K562 (cell line): ENCODE results near the gene TMSB15C. TPM values are rescaled to one million over a fixed set of nuclear protein-coding genes. Genes with fewer than 3 reads are reported as not detected.

Source experiments
- ATAC-seq: fragments of 200-7000 bp; cut with Tn5 transposase; 3 replicates; pipeline ENCODE4 v1.9.1; 2020; ENCODE audit warnings: moderate library complexity
- BruUV-seq: library from RNA; stranded (reverse); fragments of 400-500 nt; replicated peaks from 2 replicates; lab custom pipeline; 2021; lab: Mats Ljungman, UMichigan
- CTCF ChIA-PET: fragments of 300-600 bp; formaldehyde crosslinking; extraction: SDS; loops from one replicate; lab custom pipeline; 2021; ENCODE audit warnings: low intra/inter-chr PET ratio; lab: Yijun Ruan, JAX
- POLR2A ChIA-PET: fragments of 300-600, 350-650 bp; sonication (Branson Sonifier 250); formaldehyde crosslinking; extraction: SDS; loops from one replicate; lab custom pipeline; 2021; ENCODE audit warnings: antibody characterized with exemption, inconsistent platforms; lab: Yijun Ruan, JAX
- DNase-seq, 4 experiments: peaks; one replicate each; pipeline versions ENCODE4 v3.0.0 to v3.0.0-alpha.2; 2011 to 2018; ENCODE audit warnings: low spot score in 3 of 4, mixed read lengths in 3 of 4; ENCODE audit errors: extremely low read depth in 1 of 4
- FAIRE-seq: peaks from 2 replicates; lab custom pipeline; 2011; peaks lifted over from hg19 to GRCh38; lab: Jason Lieb, UNC
- H2AFZ ChIP-seq: 2 replicates; pipeline ENCODE4 v1.6.0; 2011; ENCODE audit warnings: low read depth, low read length, control low read depth, inconsistent platforms
- H3K27ac ChIP-seq: fragments of 200-600 bp; 3 replicates; pipeline ENCODE4 v1.8.0; 2011; ENCODE audit warnings: low read depth, mild to moderate bottlenecking, control low read depth, inconsistent platforms, low read length, moderate library complexity, mixed read lengths; ENCODE audit errors: extremely low read depth
- H3K27me3 ChIP-seq, 2 experiments: fragments of 300-600 bp in 1 of 2; 2 replicates in 1 of 2; 3 replicates in 1 of 2; pipeline versions ENCODE4 v1.6.0 to v1.8.0; 2011; ENCODE audit warnings: inconsistent platforms in 2 of 2, low read length in 2 of 2, mild to moderate bottlenecking in 1 of 2, mixed read lengths in 1 of 2, moderate library complexity in 1 of 2; ENCODE audit not compliant: control insufficient read depth in 2 of 2, insufficient read depth in 2 of 2
- H3K36me3 ChIP-seq: fragments of 300-600 bp; 3 replicates; pipeline ENCODE4 v1.8.0; 2011; ENCODE audit warnings: mild to moderate bottlenecking, low read length, inconsistent platforms; ENCODE audit not compliant: control insufficient read depth, insufficient read depth
- H3K4me1 ChIP-seq, 2 experiments: fragments of 200-600 bp in 1 of 2; replicated peaks in 1 of 2; 2 replicates in 1 of 2; 3 replicates in 1 of 2; pipeline versions ENCODE4 v1.5.1 to v1.8.0; 2011; ENCODE audit warnings: inconsistent platforms in 2 of 2, low read length in 2 of 2, mild to moderate bottlenecking in 1 of 2, mixed read lengths in 1 of 2, moderate library complexity in 1 of 2; ENCODE audit not compliant: control insufficient read depth in 2 of 2, insufficient read depth in 2 of 2
- H3K4me2 ChIP-seq: 2 replicates; pipeline ENCODE4 v1.6.1; 2011; ENCODE audit warnings: low read length, control low read depth, inconsistent platforms, mixed read lengths; ENCODE audit not compliant: insufficient read depth
- H3K4me3 ChIP-seq: fragments of 200-600 bp; sonication (generic), shearing (Covaris generic); 2 replicates; pipeline ENCODE4 v1.5.1; 2016; ENCODE audit warnings: control low read depth, inconsistent platforms
- H3K79me2 ChIP-seq: fragments of 200-600 bp; 3 replicates; pipeline ENCODE4 v1.8.0; 2011; ENCODE audit warnings: low read length, inconsistent platforms; ENCODE audit not compliant: control insufficient read depth, insufficient read depth
- H3K9ac ChIP-seq, 2 experiments: 2 replicates each; pipeline versions ENCODE4 v1.6.0 to v1.6.1; 2011; ENCODE audit warnings: low read depth in 2 of 2, low read length in 2 of 2, control low read depth in 1 of 2, inconsistent platforms in 1 of 2, mild to moderate bottlenecking in 1 of 2, mixed read lengths in 1 of 2; ENCODE audit not compliant: insufficient read depth in 1 of 2
- H3K9me1 ChIP-seq: one replicate; pipeline ENCODE4 v1.6.0; 2011; ENCODE audit warnings: inconsistent platforms, mild to moderate bottlenecking, low read length, moderate library complexity; ENCODE audit not compliant: control insufficient read depth, insufficient read depth
- H3K9me3 ChIP-seq: replicated peaks from 2 replicates; pipeline ENCODE4 v1.5.1; 2011; ENCODE audit warnings: low read depth, low read length, inconsistent platforms; ENCODE audit not compliant: control insufficient read depth, insufficient read depth
- H4K20me1 ChIP-seq: replicated peaks from 2 replicates; pipeline ENCODE4 v1.6.1; 2011; ENCODE audit warnings: low read length, inconsistent platforms, mixed read lengths; ENCODE audit not compliant: control insufficient read depth, insufficient read depth
- CBX3 ChIP-seq, 2 experiments: IDR thresholded peaks; 1 replicate in 1 of 2; 2 replicates in 1 of 2; pipeline ENCODE4 v1.6.1; 2012; ENCODE audit warnings: inconsistent platforms in 2 of 2, low read length in 2 of 2, borderline replicate concordance in 1 of 2, control low read depth in 1 of 2
- CEBPB ChIP-seq: fragments of 450-650 bp; IDR thresholded peaks from 2 replicates; pipeline ENCODE4 v1.6.1; 2016; ENCODE audit warnings: missing genetic modification characterization, missing compliant biosample characterization
- CEBPG ChIP-seq, 3 experiments: fragments of 200-800 bp in 1 of 3; sonication (Bioruptor generic) in 1 of 3; sonication (generic) in 1 of 3; formaldehyde crosslinking in 1 of 3; IDR thresholded peaks in 2 of 3; conservative IDR thresholded peaks in 1 of 3; 2 replicates each; pipeline versions ENCODE4 v1.6.1 to v1.8.0; 2016 to 2022; ENCODE audit warnings: missing compliant biosample characterization in 2 of 3, missing genetic modification characterization in 2 of 3, mild to moderate bottlenecking in 1 of 3, missing genetic modification reagents in 1 of 3
- ID3 ChIP-seq, 2 experiments: fragments of 250-450 bp in 1 of 2; fragments of 450-650 bp in 1 of 2; sonication (Bioruptor Pico) in 1 of 2; IDR thresholded peaks; 2 replicates each; pipeline versions ENCODE4 v1.6.1 to v1.8.0; 2016 to 2021; ENCODE audit warnings: mild to moderate bottlenecking in 2 of 2, moderate library complexity in 2 of 2, missing compliant biosample characterization in 1 of 2, missing genetic modification characterization in 1 of 2
- KAT7 ChIP-seq: sonication (generic); formaldehyde crosslinking; IDR thresholded peaks from 2 replicates; pipeline ENCODE4 v1.8.0; 2022; ENCODE audit warnings: missing genetic modification reagents, mild to moderate bottlenecking, borderline replicate concordance
- NCOA4 ChIP-seq: fragments of 450-650 bp; IDR thresholded peaks from 2 replicates; pipeline ENCODE4 v1.6.1; 2018; ENCODE audit warnings: mild to moderate bottlenecking; ENCODE audit not compliant: partially characterized antibody
- NONO ChIP-seq, 2 experiments: fragments of 200-400 bp in 1 of 2; fragments of 450-650 bp in 1 of 2; formaldehyde crosslinking in 1 of 2; IDR thresholded peaks; 2 replicates each; pipeline ENCODE4 v1.6.1; 2017; ENCODE audit warnings: low read depth in 2 of 2, mild to moderate bottlenecking in 2 of 2, moderate library complexity in 2 of 2, low read length in 1 of 2
- PHF21A ChIP-seq: fragments of 450-650 bp; IDR thresholded peaks from 2 replicates; pipeline ENCODE4 v1.6.1; 2017; ENCODE audit warnings: low read depth, borderline replicate concordance
- TCF7L2 ChIP-seq: fragments of 150-350 bp; IDR thresholded peaks from 2 replicates; pipeline ENCODE4 v1.6.1; 2016; ENCODE audit warnings: low read depth, mild to moderate bottlenecking, low read length, moderate library complexity
- ZSCAN29 ChIP-seq: fragments of 450-650 bp; IDR thresholded peaks from 2 replicates; pipeline ENCODE4 v1.6.1; 2017
- WGBS: fragments of 100-300 bp; shearing (Covaris generic); methylation state at CpG from one replicate; pipeline ENCODE4 v1.1.6; 2016; ENCODE audit warnings: low coverage, mixed read lengths; ENCODE audit not compliant: insufficient coverage; ENCODE audit errors: missing lambda C conversion rate; 5-methylcytosine and 5-hydroxymethylcytosine counted together
- in situ Hi-C: fragments of 300-500 bp; cut with MboI; formaldehyde crosslinking; loops from 4 replicates; pipeline ENCODE4 v1.15.0; 2018; ENCODE audit warnings: inconsistent platforms, mixed read lengths
- intact Hi-C: fragments of 100-400 bp; cut with micrococcal nuclease; formaldehyde crosslinking; loops from 2 replicates; pipeline ENCODE4 v1.14.2; 2022
- polyA plus RNA-seq, 8 experiments: library from polyadenylated mRNA; depleted of rRNA in 4 of 8; stranded (reverse) in 5 of 8; unstranded in 3 of 8; fragments of >200 nt; fragmentation: Nextera tagmentation in 2 of 8; fragmentation: Illumina TruSeq in 1 of 8; extraction: Ambion mirVana in 2 of 8; extraction: Trizol in 1 of 8; gene quantifications; 2 replicates each; pipeline versions ENCODE4 v1.2.1 to v1.2.3, GENCODE V29; 2011 to 2014; ENCODE audit warnings: inconsistent platforms in 1 of 8, missing spikeins in 1 of 8
- total RNA-seq, 7 experiments: library from RNA; depleted of rRNA in 6 of 7; stranded (reverse); fragments of >200 nt in 6 of 7; fragmentation: Illumina TruSeq in 2 of 7; extraction: Trizol in 2 of 7; gene quantifications; 2 replicates each; pipeline versions ENCODE4 v1.2.1 to v1.2.3, GENCODE V29; 2011 to 2021; ENCODE audit warnings: low replicate concordance in 1 of 7
- TF ChIP-seq, protein P1 (sequence below): sonication (generic); formaldehyde crosslinking; IDR thresholded peaks from 2 replicates; pipeline ENCODE4 v1.9.0; 2022; ENCODE audit warnings: mild to moderate bottlenecking, missing genetic modification reagents
- TF ChIP-seq, protein P2 (sequence below), 2 experiments: fragments of 450-650 bp in 1 of 2; sonication (generic) in 1 of 2; formaldehyde crosslinking in 1 of 2; IDR thresholded peaks in 1 of 2; conservative IDR thresholded peaks in 1 of 2; 2 replicates each; pipeline versions ENCODE4 v1.6.1 to v1.8.1; 2016 to 2023; ENCODE audit warnings: mild to moderate bottlenecking in 2 of 2, moderate library complexity in 2 of 2, inconsistent platforms in 1 of 2, missing genetic modification reagents in 1 of 2
- TF ChIP-seq, protein P3 (sequence below): sonication (generic); formaldehyde crosslinking; IDR thresholded peaks from 2 replicates; pipeline ENCODE4 v1.8.0; 2023; ENCODE audit warnings: mild to moderate bottlenecking, missing genetic modification reagents

TMSB15C gene
- total and polyA plus RNA-seq, 9 of the 15 experiments (the other 6 are each of a cell fraction or from before 2014, with no cell fraction given) = 0.03 TPM; not detected in 8

GRCh38 chrX:104047171-104047570 lies 28.9 kb downstream of the TMSB15C start (continued):
- TF ChIP-seq CBX3 (IDR thresholded peaks at IDR 0.05; ENCODE audit: borderline replicate concordance in 1 of 2, low read length in 2 of 2) (no peak), NONO (IDR thresholded peaks at IDR 0.05; ENCODE audit: low read depth in 2 of 2, low read length in 1 of 2) (no peak), KAT7 (CRISPR knock-in tag) (no peak)
- TF ChIP-seq, all 486 proteins: peak for 0

DNA sequence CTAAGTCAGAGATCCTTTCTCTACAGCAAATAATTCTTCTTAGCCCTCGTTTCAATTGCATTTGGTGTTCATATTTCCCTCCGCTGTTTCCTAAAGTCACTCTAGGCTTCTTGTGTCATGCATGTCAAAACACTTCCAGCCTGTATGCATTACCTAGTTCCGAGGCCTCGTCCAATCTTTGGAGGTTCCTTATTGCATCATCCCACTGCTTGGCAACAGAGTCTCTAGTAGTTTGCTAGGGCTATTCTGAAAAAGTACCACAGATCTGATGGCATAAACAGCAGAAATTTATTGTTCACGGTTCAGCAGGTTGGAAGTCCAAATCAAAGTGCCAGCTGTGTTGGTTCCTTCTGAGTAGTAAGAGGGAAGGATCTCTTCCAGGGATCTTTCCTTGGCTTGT lies 30.4 kb downstream of the TMSB15C start:
- Histone ChIP-seq H2AFZ (no peak overlapping the region), H3K4me3 (no peak overlapping the region), H3K27ac (no peak overlapping the region), H3K9me1 (no peaks in the 10 kb centered on the region), H3K9me3 (no peaks in the 10 kb centered on the region), H3K79me2 (no peaks in the 10 kb centered on the region), H4K20me1 (no peaks in the 10 kb centered on the region), H3K4me1 (no peaks in the 10 kb centered on the region; a peak in 1 of 5 replicates), H3K9ac (no peak overlapping the region), H3K36me3 (no peaks in the 10 kb centered on the region), H3K4me2 (no peak overlapping the region), H3K27me3 (peaks cover 0 to 13% of the 10 kb centered on the region in 2 experiments; a peak in 2 of 5 replicates)
- BruUV-seq = no TSS peak
- intact Hi-C loops = no loop called here
- ChIA-PET CTCF (no interaction called here), POLR2A (no interaction called here)
- in situ Hi-C loops = no loop called here
- 1% methylated on average over 5 of the region's 5 CpGs for WGBS
- DNase-seq (no peak), ATAC-seq (no peak), FAIRE-seq (no peak)
- TF ChIP-seq PHF21A = no peak
- TF ChIP-seq CEBPB = 0 out of 2 replicates have a peak, but pooled peaks have one; percentile 14
- TF ChIP-seq TCF7L2 = no peak
- no peak for TF ChIP-seq NCOA4
- TF ChIP-seq ZSCAN29 = no peak
- TF ChIP-seq, protein P1, sequence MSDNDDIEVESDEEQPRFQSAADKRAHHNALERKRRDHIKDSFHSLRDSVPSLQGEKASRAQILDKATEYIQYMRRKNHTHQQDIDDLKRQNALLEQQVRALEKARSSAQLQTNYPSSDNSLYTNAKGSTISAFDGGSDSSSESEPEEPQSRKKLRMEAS (CRISPR knock-in tag) = no peak
- TF ChIP-seq, protein P2, sequence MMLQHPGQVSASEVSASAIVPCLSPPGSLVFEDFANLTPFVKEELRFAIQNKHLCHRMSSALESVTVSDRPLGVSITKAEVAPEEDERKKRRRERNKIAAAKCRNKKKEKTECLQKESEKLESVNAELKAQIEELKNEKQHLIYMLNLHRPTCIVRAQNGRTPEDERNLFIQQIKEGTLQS (IDR thresholded peaks at IDR 0.05) = peak; percentile 53; the same call in 1 of the 2 replicates
- TF ChIP-seq, protein P2 (CRISPR knock-in tag; conservative IDR thresholded peaks at IDR 0.05) = no peak
- TF ChIP-seq CEBPG (CRISPR knock-in tag; IDR thresholded peaks at IDR 0.05) = no peak; the same call in 1 of the 2 replicates
- peak; percentile 40 to 44; a peak in 2 of 4 replicates for TF ChIP-seq CEBPG (tag; conservative IDR thresholded peaks at IDR 0.05 in 1 of 2, IDR thresholded peaks at IDR 0.05 in 1 of 2)
- TF ChIP-seq, protein P3, sequence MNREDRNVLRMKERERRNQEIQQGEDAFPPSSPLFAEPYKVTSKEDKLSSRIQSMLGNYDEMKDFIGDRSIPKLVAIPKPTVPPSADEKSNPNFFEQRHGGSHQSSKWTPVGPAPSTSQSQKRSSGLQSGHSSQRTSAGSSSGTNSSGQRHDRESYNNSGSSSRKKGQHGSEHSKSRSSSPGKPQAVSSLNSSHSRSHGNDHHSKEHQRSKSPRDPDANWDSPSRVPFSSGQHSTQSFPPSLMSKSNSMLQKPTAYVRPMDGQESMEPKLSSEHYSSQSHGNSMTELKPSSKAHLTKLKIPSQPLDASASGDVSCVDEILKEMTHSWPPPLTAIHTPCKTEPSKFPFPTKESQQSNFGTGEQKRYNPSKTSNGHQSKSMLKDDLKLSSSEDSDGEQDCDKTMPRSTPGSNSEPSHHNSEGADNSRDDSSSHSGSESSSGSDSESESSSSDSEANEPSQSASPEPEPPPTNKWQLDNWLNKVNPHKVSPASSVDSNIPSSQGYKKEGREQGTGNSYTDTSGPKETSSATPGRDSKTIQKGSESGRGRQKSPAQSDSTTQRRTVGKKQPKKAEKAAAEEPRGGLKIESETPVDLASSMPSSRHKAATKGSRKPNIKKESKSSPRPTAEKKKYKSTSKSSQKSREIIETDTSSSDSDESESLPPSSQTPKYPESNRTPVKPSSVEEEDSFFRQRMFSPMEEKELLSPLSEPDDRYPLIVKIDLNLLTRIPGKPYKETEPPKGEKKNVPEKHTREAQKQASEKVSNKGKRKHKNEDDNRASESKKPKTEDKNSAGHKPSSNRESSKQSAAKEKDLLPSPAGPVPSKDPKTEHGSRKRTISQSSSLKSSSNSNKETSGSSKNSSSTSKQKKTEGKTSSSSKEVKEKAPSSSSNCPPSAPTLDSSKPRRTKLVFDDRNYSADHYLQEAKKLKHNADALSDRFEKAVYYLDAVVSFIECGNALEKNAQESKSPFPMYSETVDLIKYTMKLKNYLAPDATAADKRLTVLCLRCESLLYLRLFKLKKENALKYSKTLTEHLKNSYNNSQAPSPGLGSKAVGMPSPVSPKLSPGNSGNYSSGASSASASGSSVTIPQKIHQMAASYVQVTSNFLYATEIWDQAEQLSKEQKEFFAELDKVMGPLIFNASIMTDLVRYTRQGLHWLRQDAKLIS (CRISPR knock-in tag) = no peak
- no peak for TF ChIP-seq ID3 (CRISPR knock-in tag; IDR thresholded peaks at IDR 0.05)
- no peak for TF ChIP-seq ID3 (tag; IDR thresholded peaks at IDR 0.05)
